HUES48 (cell line): Measurements from ENCODE around the gene PITPNC1.
"Not testable (repeated sequence)": the region's sequence is repeated elsewhere in the genome, so short reads cannot be mapped to it uniquely, and the experiment has no call there.

Source experiments
- H3K27ac ChIP-seq: one replicate; pipeline ENCODE4 v1.7.0; 2013; ENCODE audit warnings: low read depth, low read length, inconsistent platforms
- H3K27me3 ChIP-seq: 2 replicates; pipeline ENCODE4 v1.6.1; 2013; ENCODE audit warnings: mild to moderate bottlenecking, low read length; ENCODE audit not compliant: control insufficient read depth, insufficient read depth
- H3K36me3 ChIP-seq: 2 replicates; pipeline ENCODE4 v1.6.1; 2013; ENCODE audit warnings: low read length; ENCODE audit not compliant: control insufficient read depth, insufficient read depth
- H3K4me1 ChIP-seq: 2 replicates; pipeline ENCODE4 v1.6.1; 2013; ENCODE audit warnings: mild to moderate bottlenecking, low read length; ENCODE audit not compliant: control insufficient read depth, insufficient read depth
- H3K4me3 ChIP-seq: 2 replicates; pipeline ENCODE4 v1.5.1; 2013; ENCODE audit warnings: mild to moderate bottlenecking, low read depth, low read length
- H3K9ac ChIP-seq: 2 replicates; pipeline ENCODE4 v1.6.1; 2013; ENCODE audit warnings: mild to moderate bottlenecking, low read depth, low read length, moderate library complexity
- H3K9me3 ChIP-seq: 2 replicates; pipeline ENCODE4 v1.6.1; 2013; ENCODE audit warnings: low read length; ENCODE audit not compliant: control insufficient read depth, insufficient read depth

PITPNC1 gene

DNA sequence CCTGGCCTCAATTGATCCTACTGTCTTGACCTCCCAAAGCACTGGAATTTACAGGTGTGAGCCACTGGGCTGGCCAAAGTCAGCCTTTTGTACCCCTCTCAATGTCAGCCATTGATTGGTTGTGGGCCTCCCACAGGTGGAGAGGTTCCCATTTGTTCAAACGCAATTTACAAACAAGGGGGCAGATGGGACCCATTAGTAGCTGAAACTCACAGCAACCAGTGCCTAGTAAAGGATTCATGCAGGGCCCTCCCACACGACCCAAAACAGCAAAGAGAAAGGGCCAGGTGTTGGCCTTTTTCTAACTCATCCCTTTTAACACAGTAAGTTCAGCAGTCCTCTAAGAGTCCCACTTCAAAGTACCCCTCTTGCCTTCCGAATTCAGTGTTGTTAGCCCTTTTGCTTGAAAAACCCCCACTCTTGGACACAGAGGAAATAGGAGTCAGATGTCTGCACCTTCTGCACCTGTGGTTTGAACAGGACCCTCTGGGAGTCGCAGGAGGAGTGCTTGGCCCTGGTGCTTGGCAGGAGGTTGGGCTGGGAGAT lies 89.2 kb downstream of the PITPNC1 start:
- Histone ChIP-seq H3K9me3 (peaks cover 3% of the 10 kb centered on the region), H3K27ac (no peak overlapping the region), H3K4me3 (no peak overlapping the region), H3K4me1 (peaks cover 29% of the 10 kb centered on the region), H3K36me3 (no peaks in the 10 kb centered on the region), H3K27me3 (no peaks in the 10 kb centered on the region), H3K9ac (no peak overlapping the region)

DNA sequence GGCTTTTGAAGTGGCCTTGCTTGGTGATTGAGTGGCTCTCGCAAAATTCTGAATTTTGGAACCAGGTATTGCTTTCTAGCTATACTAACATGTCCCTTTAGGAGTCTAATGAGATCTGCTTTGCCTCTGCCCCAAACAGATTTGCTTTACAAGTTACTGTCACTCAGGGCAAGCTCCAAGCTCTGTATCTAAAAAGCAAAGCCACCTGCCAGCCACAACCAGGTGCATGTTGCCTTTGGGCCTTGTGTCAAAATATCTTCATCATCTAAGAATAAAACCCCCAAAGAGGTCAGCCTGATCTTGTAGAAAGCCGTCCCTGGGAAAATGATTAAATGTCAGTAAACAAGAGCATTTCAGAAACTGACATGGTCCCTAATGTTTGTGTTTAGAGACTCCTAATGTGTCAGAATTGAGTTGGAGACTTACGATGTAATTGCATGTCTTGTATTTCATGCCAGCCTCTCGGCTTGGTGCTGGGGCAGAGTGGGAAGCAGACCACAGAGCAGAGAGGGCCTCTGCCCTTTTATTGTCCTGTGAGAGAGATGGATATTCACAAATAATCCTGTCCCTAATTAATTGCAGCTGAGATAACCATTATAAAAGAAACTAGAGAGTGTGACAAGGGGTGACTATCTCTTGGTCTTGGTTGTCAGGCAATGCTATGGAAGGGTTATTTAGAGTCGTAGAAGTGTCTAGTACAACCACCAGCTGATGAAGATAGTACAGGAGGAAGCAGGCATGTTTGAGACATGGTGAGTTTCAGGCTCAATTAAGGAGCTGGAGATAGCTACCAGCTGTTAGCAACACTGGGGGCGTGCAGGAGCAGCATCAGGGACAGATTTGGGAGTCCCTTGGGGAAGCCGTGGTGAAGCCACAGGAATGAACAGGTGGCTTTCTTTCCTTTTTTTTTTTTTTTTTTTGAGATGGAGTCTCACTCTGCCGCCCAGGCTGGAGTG lies 90.7 kb downstream of the PITPNC1 start:
- H3K9me3 ChIP-seq, result peaks cover 4% of the 10 kb centered on the region
- no peak overlapping the region for H3K27ac ChIP-seq
- no peak overlapping the region for H3K4me3 ChIP-seq
- no peak overlapping the region for H3K9ac ChIP-seq
- peaks cover 29% of the 10 kb centered on the region for H3K4me1 ChIP-seq
- H3K36me3 ChIP-seq, result no peaks in the 10 kb centered on the region
- no peaks in the 10 kb centered on the region for H3K27me3 ChIP-seq

DNA sequence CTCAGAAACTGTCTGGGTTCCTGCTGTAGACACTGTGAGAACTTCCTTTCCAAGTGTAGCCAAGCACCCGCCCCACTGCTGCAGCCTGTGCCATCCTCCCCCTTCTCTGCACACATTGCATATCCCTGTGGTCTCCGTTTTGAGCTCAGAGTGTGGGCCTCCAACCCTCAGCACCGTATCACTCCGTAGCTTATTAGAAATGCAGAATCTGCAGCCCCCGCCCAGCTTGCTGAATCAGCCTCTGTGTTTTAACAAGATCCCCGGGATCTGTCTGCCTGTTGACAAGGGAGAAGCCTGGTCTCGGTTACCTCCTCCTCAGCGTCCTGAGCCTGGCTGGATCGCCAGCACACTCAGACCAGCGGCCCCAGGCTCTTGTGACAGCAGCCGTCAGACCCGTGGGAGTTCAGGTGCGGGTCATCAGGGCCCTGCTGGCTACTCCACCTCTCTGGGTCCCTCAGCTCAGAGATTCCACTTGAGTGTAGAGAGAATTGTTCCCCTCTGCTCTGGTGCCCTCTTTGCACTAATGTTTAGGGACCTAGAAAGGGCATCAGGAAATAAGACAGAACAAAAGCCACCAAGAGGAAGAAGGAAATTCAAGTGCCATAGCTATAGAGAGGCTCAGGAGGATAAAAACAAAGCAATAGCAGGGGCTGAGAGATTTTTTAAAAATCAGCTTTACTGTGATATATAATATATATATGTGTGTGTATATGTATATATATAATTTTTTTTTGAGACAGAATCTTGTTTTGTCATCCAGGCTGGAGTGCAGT lies 92.3 kb downstream of the PITPNC1 start:
- H3K9me3 ChIP-seq, result peaks cover 4% of the 10 kb centered on the region
- H3K27ac ChIP-seq, result peak overlapping the region; percentile 42
- no peaks in the 10 kb centered on the region for H3K36me3 ChIP-seq
- H3K4me1 ChIP-seq, result peaks cover 36% of the 10 kb centered on the region
- H3K4me3 ChIP-seq, result no peak overlapping the region
- no peaks in the 10 kb centered on the region for H3K27me3 ChIP-seq
- no peak overlapping the region for H3K9ac ChIP-seq

DNA sequence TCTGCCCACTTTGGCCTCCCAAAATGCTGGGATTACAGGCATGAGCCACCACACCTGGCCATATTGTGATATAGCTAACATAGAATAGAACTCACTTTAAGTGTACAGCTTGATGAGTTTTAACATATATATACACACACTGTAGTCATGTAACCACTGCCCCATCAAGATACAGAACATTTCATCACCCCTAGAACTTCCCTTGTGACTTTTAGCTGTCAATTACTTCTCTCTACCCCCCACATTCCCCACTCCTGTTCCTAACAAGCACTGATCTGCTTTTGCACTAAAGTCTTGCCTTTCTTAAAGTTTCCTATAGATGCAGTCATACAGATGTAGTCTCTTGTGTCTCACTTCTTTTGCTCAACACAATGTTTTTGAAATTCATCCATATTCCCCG lies 93.1 kb downstream of the PITPNC1 start:
- Histone ChIP-seq H3K27ac (no peak overlapping the region), H3K9ac (no peak overlapping the region), H3K4me1 (peaks cover 39% of the 10 kb centered on the region), H3K36me3 (no peaks in the 10 kb centered on the region), H3K27me3 (no peaks in the 10 kb centered on the region), H3K4me3 (no peak overlapping the region), H3K9me3 (peaks cover 4% of the 10 kb centered on the region)

DNA sequence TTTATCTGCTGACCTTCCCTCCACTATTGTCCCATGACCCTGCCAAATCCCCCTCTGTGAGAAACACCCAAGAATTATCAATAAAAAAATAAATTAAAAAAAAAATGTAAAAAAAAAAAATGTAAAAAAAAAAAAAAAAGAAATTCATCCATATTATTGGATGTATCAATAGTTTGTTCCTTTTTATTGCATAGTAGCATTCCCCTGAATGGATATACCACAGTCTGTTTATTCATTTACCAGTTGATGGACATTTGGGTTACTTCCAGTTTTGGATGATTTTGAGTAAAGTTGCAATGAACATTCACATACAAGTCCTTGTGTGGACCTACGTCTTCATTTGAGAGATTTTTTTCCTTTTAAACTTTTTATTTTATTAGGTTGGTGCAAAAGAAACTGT lies 94.0 kb downstream of the PITPNC1 start:
- no peaks in the 10 kb centered on the region for H3K27me3 ChIP-seq
- no peaks in the 10 kb centered on the region for H3K36me3 ChIP-seq
- H3K4me1 ChIP-seq, result peaks cover 40% of the 10 kb centered on the region
- H3K9me3 ChIP-seq, result peaks cover 4% of the 10 kb centered on the region
- no peak overlapping the region for H3K4me3 ChIP-seq
- no peak overlapping the region for H3K9ac ChIP-seq
- no peak overlapping the region for H3K27ac ChIP-seq

DNA sequence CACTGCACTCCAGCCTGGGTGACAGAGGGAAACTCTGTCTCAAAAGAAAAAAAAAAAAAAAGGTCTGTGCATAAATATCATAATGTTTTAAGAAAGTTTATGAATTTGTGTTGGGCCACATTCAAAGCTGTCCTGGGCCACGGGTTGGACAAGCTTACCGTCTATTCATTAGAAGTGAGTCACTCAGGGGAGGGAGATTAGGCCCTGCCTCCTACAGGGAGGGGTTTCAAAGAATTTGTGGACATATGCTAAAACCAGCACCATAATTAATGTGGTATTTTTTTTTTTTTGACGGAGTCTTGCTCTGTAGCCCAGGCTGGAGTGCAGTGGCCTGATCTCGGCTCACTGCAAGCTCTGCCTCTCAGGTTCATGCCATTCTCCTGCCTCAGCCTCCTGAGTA lies 95.5 kb downstream of the PITPNC1 start:
- H3K27ac ChIP-seq, H3K9me3 ChIP-seq, H3K27me3 ChIP-seq, H3K9ac ChIP-seq, H3K4me3 ChIP-seq, H3K36me3 ChIP-seq: not testable (repeated sequence)
- peaks cover 30% of the 10 kb centered on the region for H3K4me1 ChIP-seq

DNA sequence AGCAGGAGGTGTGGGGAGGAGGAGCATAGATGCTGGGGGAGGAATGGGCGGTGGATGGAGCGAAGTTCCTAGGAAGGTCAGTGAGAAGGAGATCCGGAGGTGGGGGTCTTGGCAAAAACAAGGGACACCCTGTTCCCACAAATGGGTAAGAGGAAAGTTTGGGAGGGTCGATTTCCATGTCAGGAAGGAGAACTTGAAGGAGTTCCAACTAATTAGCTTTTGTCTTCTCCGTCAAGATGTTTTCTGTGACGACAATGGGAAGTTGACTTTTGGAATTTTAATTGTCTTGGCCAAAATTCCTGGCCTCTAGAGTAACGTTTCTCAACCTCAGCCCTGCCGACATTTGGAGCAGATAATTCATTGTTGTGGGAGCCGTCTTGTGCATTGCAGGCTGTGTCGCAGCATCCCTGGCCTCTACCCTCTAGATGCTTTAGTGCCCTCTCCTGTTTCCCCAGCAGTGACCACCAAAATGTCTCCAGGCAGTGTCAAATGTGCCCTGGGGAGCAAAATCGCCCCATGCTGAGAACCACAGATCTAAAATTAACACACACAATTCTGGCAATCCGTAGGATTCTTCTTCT lies 97.1 kb downstream of the PITPNC1 start:
- Histone ChIP-seq H3K9ac (no peak overlapping the region), H3K27ac (peak overlapping the region; percentile 6), H3K9me3 (peaks cover 4% of the 10 kb centered on the region), H3K4me3 (no peak overlapping the region), H3K4me1 (peaks cover 34% of the 10 kb centered on the region), H3K27me3 (no peaks in the 10 kb centered on the region), H3K36me3 (no peaks in the 10 kb centered on the region)

DNA sequence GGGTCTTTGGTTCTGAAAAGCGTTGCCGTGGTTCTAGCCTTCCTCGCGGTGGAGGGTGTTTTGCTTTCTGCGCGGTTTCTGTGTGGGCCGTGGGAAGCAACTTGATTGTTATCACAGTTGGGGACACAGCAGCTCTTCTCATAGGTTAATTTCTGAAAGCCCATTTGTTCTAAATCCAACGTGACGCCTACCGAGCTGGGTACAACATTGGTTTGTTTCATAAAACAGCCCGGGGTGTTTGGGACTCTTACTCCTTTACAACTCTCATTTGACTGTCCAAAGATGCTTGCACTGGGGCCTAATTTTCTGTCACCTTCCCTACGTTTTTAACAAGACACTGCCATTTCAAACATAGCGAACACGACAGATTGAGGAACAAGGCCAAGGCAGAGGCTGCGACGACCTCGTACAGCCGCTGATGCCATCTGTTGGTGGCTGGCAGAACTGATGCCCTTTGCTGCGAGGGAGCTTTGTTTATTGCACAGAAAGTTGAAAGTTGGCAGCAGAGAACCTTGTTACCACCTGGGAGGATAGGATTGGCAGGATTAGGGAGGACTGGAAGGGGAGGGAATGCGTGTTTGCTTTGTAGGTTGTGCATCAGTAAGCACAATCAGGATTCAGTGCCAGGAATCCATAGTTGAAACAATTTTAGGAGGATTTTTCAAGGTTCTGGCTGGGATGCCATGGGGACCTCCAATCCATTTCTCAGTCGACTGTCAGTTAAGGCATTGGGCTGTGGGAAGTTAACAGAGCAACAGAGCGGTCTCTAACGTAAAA lies 98.3 kb downstream of the PITPNC1 start:
- Histone ChIP-seq H3K27ac (peak overlapping the region; percentile 42), H3K36me3 (no peaks in the 10 kb centered on the region), H3K9ac (no peak overlapping the region), H3K4me1 (peaks cover 38% of the 10 kb centered on the region), H3K27me3 (no peaks in the 10 kb centered on the region), H3K9me3 (peaks cover 4% of the 10 kb centered on the region), H3K4me3 (no peak overlapping the region)

DNA sequence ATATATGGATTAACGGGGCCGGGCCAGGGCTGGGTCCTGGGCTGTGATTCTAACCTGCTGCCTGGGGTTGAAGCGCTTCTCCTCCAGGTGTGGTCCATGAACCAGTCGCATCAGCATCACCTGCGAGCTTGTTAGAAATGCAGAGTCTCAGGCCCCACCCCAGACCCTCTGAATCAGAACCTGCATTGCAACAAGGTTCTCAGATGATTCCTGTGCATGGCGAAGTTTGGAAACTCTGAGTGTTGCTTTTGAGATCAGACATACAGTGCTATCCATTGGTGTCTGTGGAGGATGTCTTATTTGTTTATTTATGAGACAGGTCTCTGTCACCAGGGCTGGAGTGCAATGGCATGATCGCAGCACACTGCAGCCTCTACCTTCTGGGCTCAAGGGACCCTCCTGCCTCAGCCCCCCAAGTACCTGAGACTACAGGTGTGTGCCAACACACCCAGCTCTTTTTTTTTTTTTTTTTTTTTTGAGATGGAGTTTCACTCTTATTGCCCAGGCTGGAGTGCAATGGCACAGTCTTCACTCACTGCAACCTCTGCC lies 99.8 kb downstream of the PITPNC1 start:
- no peaks in the 10 kb centered on the region for H3K9me3 ChIP-seq
- H3K9ac ChIP-seq, result no peak overlapping the region
- no peaks in the 10 kb centered on the region for H3K36me3 ChIP-seq
- H3K4me3 ChIP-seq, result no peak overlapping the region
- H3K4me1 ChIP-seq, result peaks cover 38% of the 10 kb centered on the region
- H3K27ac ChIP-seq, result no peak overlapping the region
- H3K27me3 ChIP-seq, result no peaks in the 10 kb centered on the region

DNA sequence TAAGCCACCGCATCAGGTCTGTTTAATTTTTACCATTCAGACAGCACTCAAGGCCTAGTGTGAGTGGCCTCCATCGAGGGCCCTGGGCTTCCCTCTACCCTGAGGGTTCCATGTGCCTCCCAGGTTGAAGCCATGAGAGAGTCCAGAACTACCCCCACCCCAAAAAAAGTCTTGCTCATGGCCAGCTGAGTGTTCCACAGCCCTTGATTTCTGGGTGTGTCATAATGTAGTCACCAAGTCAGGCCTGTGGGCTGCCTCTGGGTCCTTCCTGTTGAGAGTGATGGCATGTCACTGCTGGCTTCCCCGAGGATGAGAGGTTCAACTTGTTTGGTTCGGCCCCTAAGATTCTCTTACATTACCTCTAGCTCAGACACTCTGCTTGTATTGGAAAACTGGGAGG lies 100.6 kb downstream of the PITPNC1 start:
- peaks cover 38% of the 10 kb centered on the region for H3K4me1 ChIP-seq
- no peaks in the 10 kb centered on the region for H3K36me3 ChIP-seq
- H3K4me3 ChIP-seq, result no peak overlapping the region
- H3K9me3 ChIP-seq, result no peaks in the 10 kb centered on the region
- H3K27ac ChIP-seq, result no peak overlapping the region
- H3K9ac ChIP-seq, result no peak overlapping the region
- H3K27me3 ChIP-seq, result no peaks in the 10 kb centered on the region
